SU-DHL-6 (cell line): Measurements from ENCODE around the gene CFAP100.

ENCODE experiments used
- H2AFZ ChIP-seq: fragments of 200-600 bp; sonication (generic); 2 replicates; pipeline ENCODE4 v1.6.1; 2014; ENCODE audit warnings: low read depth, mild to moderate bottlenecking, moderate library complexity, mixed read lengths, antibody characterized with exemption, low read length; ENCODE audit not compliant: severe bottlenecking
- H3F3A ChIP-seq: fragments of 200-600 bp; shearing (Covaris generic); 2 replicates; pipeline ENCODE4 v1.6.0; 2016; ENCODE audit warnings: antibody characterized with exemption, mild to moderate bottlenecking; ENCODE audit not compliant: insufficient read depth
- H3K27ac ChIP-seq: fragments of 200-600 bp; sonication (generic); 2 replicates; pipeline ENCODE4 v1.5.1; 2016; ENCODE audit warnings: low read depth, mild to moderate bottlenecking, low read length, moderate library complexity, mixed read lengths
- H3K27me3 ChIP-seq: fragments of 200-600 bp; sonication (generic), shearing (Covaris generic); 2 replicates; pipeline ENCODE4 v1.6.0; 2014; ENCODE audit warnings: mild to moderate bottlenecking, low read length
- H3K36me3 ChIP-seq: fragments of 200-600 bp; sonication (generic); 2 replicates; pipeline ENCODE4 v1.6.1; 2014; ENCODE audit warnings: mild to moderate bottlenecking, low read length, mixed read lengths
- H3K4me2 ChIP-seq: fragments of 300-600, 200-600 bp; shearing (Covaris generic), sonication (generic); 2 replicates; pipeline ENCODE4 v1.6.0; 2014; ENCODE audit warnings: low read length, low read depth, mild to moderate bottlenecking; ENCODE audit not compliant: poor library complexity, severe bottlenecking
- H3K4me3 ChIP-seq: fragments of 200-600 bp; sonication (generic); 2 replicates; pipeline ENCODE4 v1.5.1; 2014; ENCODE audit warnings: antibody characterized with exemption, low read length, mild to moderate bottlenecking, mixed read lengths; ENCODE audit not compliant: insufficient read depth, poor library complexity, severe bottlenecking
- H3K79me2 ChIP-seq: fragments of 200-600 bp; sonication (generic); 2 replicates; pipeline ENCODE4 v1.6.1; 2014; ENCODE audit warnings: mild to moderate bottlenecking, low read length, moderate library complexity; ENCODE audit not compliant: insufficient read depth
- H3K9ac ChIP-seq: fragments of 200-600 bp; sonication (generic); 2 replicates; pipeline ENCODE4 v1.7.0; 2014; ENCODE audit warnings: mild to moderate bottlenecking, low read length
- H3K9me2 ChIP-seq: fragments of 200-600 bp; sonication (generic); replicated peaks from 2 replicates; pipeline ENCODE4 v1.6.1; 2014; ENCODE audit warnings: low read length; ENCODE audit not compliant: insufficient read depth
- H3K9me3 ChIP-seq: fragments of 200-600 bp; sonication (generic); 2 replicates; pipeline ENCODE4 v1.6.1; 2014; ENCODE audit warnings: low read length, mixed read lengths; ENCODE audit not compliant: insufficient read depth
- H4K20me1 ChIP-seq: fragments of 200-600 bp; sonication (generic); 2 replicates; pipeline ENCODE4 v1.6.1; 2014; ENCODE audit warnings: low read depth, mild to moderate bottlenecking, antibody characterized with exemption, low read length, moderate library complexity, mixed read lengths
- CTCF ChIP-seq: fragments of 200-600 bp; sonication (generic); IDR thresholded peaks from one replicate; pipeline ENCODE4 v1.5.1; 2017; ENCODE audit warnings: antibody characterized with exemption, mild to moderate bottlenecking, low read length, moderate library complexity; ENCODE audit not compliant: insufficient read depth, poor library complexity, severe bottlenecking
- EZH2phosphoT487 ChIP-seq: fragments of 200-600 bp; sonication (generic), shearing (Covaris generic); conservative IDR thresholded peaks from 2 replicates; pipeline ENCODE4 v1.6.1; 2018; ENCODE audit warnings: mild to moderate bottlenecking, antibody characterized with exemption, low read length, moderate library complexity, mixed read lengths

Gene CFAP100

GRCh38 chr3:126394179-126394976 lies at the start of gene CFAP100:
TSS of gene CFAP100 (plus strand) at chr3:126394909. CDS start at chr3:126396001, 1,092 bp downstream.
- Histone ChIP-seq H3F3A (no peaks in the 10 kb centered on the region), H3K4me2 (no peak within 1 kb of the TSS), H3K27ac (no peak within 1 kb of the TSS), H3K4me3 (no peak within 1 kb of the TSS), H3K27me3 (no peaks in the 10 kb centered on the region), H3K79me2 (no peaks in the 10 kb centered on the region), H4K20me1 (no peaks in the 10 kb centered on the region), H3K9me3 (no peaks in the 10 kb centered on the region), H3K9ac (no peak within 1 kb of the TSS), H2AFZ (no peak within 1 kb of the TSS), H3K36me3 (no peaks in the 10 kb centered on the region), H3K9me2 (no peaks in the 10 kb centered on the region)
- TF ChIP-seq CTCF = no peak

- H3K4me2 ChIP-seq = no peak overlapping the region
- H3K4me3 ChIP-seq = no peak overlapping the region
- H3K27ac ChIP-seq = no peak overlapping the region
- no peaks in the 10 kb centered on the region for H3F3A ChIP-seq
- H3K36me3 ChIP-seq = no peaks in the 10 kb centered on the region
- H3K9ac ChIP-seq = no peak overlapping the region
- H3K9me2 ChIP-seq = no peaks in the 10 kb centered on the region
- H3K9me3 ChIP-seq = no peaks in the 10 kb centered on the region
- no peak for TF ChIP-seq EZH2phosphoT487
- TF ChIP-seq CTCF = no peak
- H2AFZ ChIP-seq = no peak overlapping the region
- H4K20me1 ChIP-seq = no peaks in the 10 kb centered on the region
- H3K27me3 ChIP-seq = no peaks in the 10 kb centered on the region
- H3K79me2 ChIP-seq = no peaks in the 10 kb centered on the region
These were observed 49.5 kb upstream of the CFAP100 start for GRCh38 chr3:126345231-126345630.

GRCh38 chr3:126345641-126346460 lies 48.9 kb upstream of the CFAP100 start:
- Histone ChIP-seq H2AFZ (no peak overlapping the region), H3K27me3 (no peaks in the 10 kb centered on the region), H3K4me2 (no peak overlapping the region), H3K4me3 (no peak overlapping the region), H3K27ac (no peak overlapping the region), H3K9ac (no peak overlapping the region), H4K20me1 (no peaks in the 10 kb centered on the region), H3K9me3 (no peaks in the 10 kb centered on the region), H3F3A (no peaks in the 10 kb centered on the region), H3K9me2 (no peaks in the 10 kb centered on the region), H3K79me2 (no peaks in the 10 kb centered on the region), H3K36me3 (no peaks in the 10 kb centered on the region)
- TF ChIP-seq EZH2phosphoT487 = no peak
- no peak for TF ChIP-seq CTCF
